HFF-Myc (cell line): ENCODE measurements around the gene IL6R.
"Not testable (repeated sequence)": the region's sequence is repeated elsewhere in the genome, so short reads cannot be mapped to it uniquely, and the experiment has no call there.

Source experiments
- DNase-seq: peaks from one replicate; pipeline ENCODE4 v3.0.0-alpha.2; 2011; ENCODE audit warnings: low read depth; ENCODE audit errors: extremely low read depth
- H3K4me3 ChIP-seq: replicated peaks from 2 replicates; pipeline ENCODE4 v1.5.1; 2011; ENCODE audit warnings: low read depth, mild to moderate bottlenecking, control low read depth, low read length
- CTCF ChIP-seq: IDR thresholded peaks from 2 replicates; pipeline ENCODE4 v1.5.1; 2012; ENCODE audit warnings: mild to moderate bottlenecking, low read depth, low read length, control low read depth; ENCODE audit errors: missing control alignments

The IL6R gene

GRCh38 chr1:154404984-154405746 is at the start of gene IL6R:
IL6R (plus strand) TSS chr1:154405343; CDS start chr1:154405630, 287 bp downstream.
- peak within 1 kb of the TSS; percentile 48 for H3K4me3 ChIP-seq
- TF ChIP-seq CTCF: no peak
- DNase-seq: peak; percentile 41

GRCh38 chr1:154358519-154358918 is 46.6 kb upstream of the IL6R start:
- no peak for TF ChIP-seq CTCF
- no peak for DNase-seq
- no peak overlapping the region for H3K4me3 ChIP-seq

GRCh38 chr1:154360288-154360687 is 44.9 kb upstream of the IL6R start:
- no peak overlapping the region for H3K4me3 ChIP-seq
- no peak for DNase-seq
- TF ChIP-seq CTCF: no peak

- not testable (repeated sequence) for DNase-seq
Observed at GRCh38 chr1:154360881-154361280, 44.3 kb upstream of the IL6R start.

GRCh38 chr1:154361357-154361756 is 43.8 kb upstream of the IL6R start:
- DNase-seq: no peak
- no peak for TF ChIP-seq CTCF
- H3K4me3 ChIP-seq: no peak overlapping the region

More at GRCh38 chr1:154360881-154361280, 44.3 kb upstream of the IL6R start:
- not testable (repeated sequence) for H3K4me3 ChIP-seq

GRCh38 chr1:154371436-154371835 is 33.7 kb upstream of the IL6R start:
- H3K4me3 ChIP-seq: no peak overlapping the region
- no peak for DNase-seq
- TF ChIP-seq CTCF: no peak

GRCh38 chr1:154373777-154374357 is 31.3 kb upstream of the IL6R start:
- not testable (repeated sequence) for H3K4me3 ChIP-seq, DNase-seq

GRCh38 chr1:154379301-154379700 is 25.8 kb upstream of the IL6R start:
- DNase-seq: no peak
- TF ChIP-seq CTCF: no peak
- H3K4me3 ChIP-seq: no peak overlapping the region
